LNCAP (cell line): ENCODE measurements around the gene PHACTR1.

ENCODE experiments used
- CTCF ChIP-seq: fragments of 450-650 bp; IDR thresholded peaks from 2 replicates; pipeline ENCODE4 v1.5.1; 2017; ENCODE audit warnings: mild to moderate bottlenecking

Gene PHACTR1

DNA sequence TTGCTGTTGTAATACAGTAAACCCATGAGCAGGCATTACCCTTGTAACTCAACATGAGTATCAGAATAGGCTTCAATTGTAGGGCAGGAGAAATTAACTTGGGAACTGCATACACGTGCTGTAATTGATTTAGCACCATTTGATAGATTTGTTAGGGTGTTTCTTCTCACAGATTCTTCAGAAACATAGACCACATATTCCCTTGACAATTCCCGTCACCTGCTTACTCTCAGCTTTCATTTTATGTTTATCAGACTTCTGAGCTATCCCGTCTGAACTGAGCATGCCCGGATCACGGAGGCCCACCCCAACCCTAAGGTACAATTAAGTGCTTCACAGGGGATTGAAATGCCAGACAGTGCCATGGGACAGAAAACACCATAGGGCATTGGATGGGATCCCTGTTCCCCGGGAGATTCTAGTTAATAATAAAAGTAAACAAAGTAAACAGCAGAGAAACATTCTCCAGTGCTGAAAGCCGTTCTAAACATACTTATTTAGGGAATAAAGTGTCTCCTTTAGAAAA lies 179.7 kb downstream of the PHACTR1 start:
- no peak for TF ChIP-seq CTCF

GRCh38 chr6:12898603-12899002 lies 182.0 kb downstream of the PHACTR1 start:
- TF ChIP-seq CTCF: no peak

DNA sequence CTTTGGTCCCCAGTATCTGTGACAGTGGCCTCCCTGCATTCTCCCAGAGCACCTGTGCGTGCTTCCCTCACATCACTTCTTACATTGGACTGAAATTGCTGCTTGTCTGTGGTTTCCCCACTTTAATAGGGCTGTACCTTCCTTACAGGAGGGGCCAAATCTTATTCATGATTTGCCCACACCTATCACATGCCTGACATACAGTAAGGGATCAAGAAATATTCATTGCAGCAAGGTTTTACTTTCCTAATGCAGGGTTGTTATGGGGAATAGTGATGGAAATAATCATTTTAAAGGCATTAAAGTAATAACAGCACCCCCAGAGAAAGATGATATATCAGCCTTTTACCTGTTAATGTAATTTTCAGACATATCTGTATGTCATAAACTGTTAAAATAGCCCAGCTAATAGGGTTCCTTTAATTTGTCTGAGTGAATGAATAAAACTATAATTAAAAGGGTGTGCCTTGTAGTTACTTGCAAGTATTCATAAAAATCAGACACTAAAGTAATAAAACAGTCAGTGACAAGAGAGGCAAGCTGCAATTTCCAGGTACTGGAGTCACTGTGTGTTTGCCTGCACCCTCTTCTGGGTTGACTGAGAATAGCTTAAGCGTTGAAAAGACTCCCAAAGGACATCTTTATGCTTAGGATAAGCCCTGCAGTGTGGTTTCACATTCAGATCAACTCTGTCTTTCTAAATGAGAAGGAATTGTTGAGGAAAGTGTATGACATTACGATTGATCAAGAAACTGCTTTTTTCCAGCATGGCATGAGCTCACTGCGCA lies 182.7 kb downstream of the PHACTR1 start:
- TF ChIP-seq CTCF: no peak

DNA sequence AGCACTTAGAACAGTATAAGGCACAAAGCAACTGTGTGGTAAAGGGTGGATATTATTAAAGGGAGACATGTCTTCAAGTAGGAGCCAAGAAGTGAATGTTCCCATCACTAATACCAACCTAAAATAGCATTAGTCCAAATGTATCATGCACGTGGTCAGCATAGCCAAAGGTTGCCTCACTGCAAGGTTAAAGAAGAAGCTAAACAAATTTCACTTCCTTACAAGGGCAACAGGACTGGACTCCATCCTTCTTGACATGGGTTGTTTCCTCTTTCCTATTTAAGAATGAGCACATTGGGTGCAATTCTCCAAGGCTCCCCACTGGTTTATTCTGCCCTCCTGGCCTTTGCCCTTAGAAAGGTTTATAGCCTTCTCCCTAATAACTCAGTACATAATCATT lies 186.7 kb downstream of the PHACTR1 start:
- TF ChIP-seq CTCF: no peak

- TF ChIP-seq CTCF: no peak
These were observed 193.3 kb downstream of the PHACTR1 start for GRCh38 chr6:12909833-12910232.

DNA sequence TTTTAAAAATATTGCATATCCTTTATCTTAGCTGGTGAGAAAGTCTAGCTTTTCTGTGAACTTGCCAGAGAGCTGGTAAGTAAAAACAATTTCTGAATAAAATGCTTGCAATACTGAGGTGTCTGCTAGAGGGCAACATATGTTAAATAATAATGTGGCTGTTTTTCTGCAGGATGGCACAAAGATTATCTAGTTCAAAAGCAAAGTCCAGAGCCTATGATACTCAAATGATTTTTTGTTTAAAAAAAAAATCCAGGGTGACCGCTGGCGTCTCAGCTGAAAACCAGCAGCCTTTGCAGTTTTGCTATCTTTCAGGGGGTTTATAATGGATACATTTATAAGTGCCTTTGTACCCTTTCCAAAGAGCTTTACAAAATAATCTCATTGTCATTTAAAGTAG lies 194.9 kb downstream of the PHACTR1 start:
- TF ChIP-seq CTCF: peak; percentile 58

DNA sequence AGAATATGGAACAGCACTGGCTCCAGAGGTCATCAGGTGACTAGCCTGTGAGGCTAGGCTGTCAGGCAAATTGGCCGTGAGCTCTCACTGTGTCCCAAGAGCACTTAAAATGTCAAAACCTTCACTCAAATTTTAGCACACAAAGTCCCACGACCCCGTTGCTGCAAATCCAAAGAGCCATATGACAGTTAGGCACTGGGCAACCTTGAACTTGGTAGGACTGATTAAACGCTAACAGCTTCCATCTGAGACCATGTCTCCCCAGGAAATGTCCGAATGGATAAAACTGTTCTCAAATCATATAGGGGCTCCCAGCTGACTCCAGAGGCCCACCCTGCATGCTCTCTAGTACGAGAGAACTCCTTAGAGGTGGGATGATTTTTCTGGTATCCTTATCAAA lies 196.6 kb downstream of the PHACTR1 start:
- no peak for TF ChIP-seq CTCF
